Body of pancreas (tissue), 4 donors: Measurements from ENCODE around the gene VSIG1. TPM values are rescaled to one million over a fixed set of nuclear protein-coding genes. Genes with fewer than 3 reads are reported as not detected.

Experiments used
- ATAC-seq: fragments of 150-250 bp; one replicate; pipeline ENCODE4 v1.9.1; 2016
- DNase-seq, 4 donors: peaks; one replicate each; pipeline ENCODE4 v3.0.0-alpha.2; 2019
- H3K27ac ChIP-seq, 4 donors: fragments of 200-600 bp; sonication (generic); 1 replicate in 3 of 4; 2 replicates in 1 of 4; pipeline versions ENCODE4 v1.5.1 to v1.6.1; 2016 to 2019; ENCODE audit warnings: mild to moderate bottlenecking in 1 of 4, mixed read lengths in 1 of 4, moderate library complexity in 1 of 4
- H3K27me3 ChIP-seq, 2 donors: fragments of 200-600 bp; sonication (generic); one replicate each; pipeline ENCODE4 v1.6.0; 2016; ENCODE audit warnings: mild to moderate bottlenecking in 1 of 2
- H3K36me3 ChIP-seq, 2 donors: fragments of 200-600 bp; sonication (generic); replicated peaks in 1 of 2; 2 replicates each; pipeline ENCODE4 v1.5.1; 2016; ENCODE audit warnings: low read depth in 2 of 2; ENCODE audit not compliant: insufficient read depth in 1 of 2
- H3K4me1 ChIP-seq: fragments of 200-600 bp; sonication (generic); one replicate; pipeline ENCODE4 v1.6.0; 2016
- H3K4me3 ChIP-seq, 2 donors: fragments of 200-600 bp; sonication (generic); 1 replicate in 1 of 2; 2 replicates in 1 of 2; pipeline ENCODE4 v1.5.1; 2016 to 2019
- H3K9me3 ChIP-seq, 3 donors: fragments of 200-600 bp; sonication (generic); 1 replicate in 2 of 3; 2 replicates in 1 of 3; pipeline ENCODE4 v1.5.1; 2016
- CTCF ChIP-seq, 7 experiments: fragments of 450-650 bp in 4 of 7; fragments of 200-600 bp in 3 of 7; sonication (generic) in 3 of 7; IDR thresholded peaks; one replicate each; pipeline ENCODE4 v1.5.1; 2016 to 2019; ENCODE audit warnings: antibody characterized with exemption in 7 of 7
- POLR2A ChIP-seq, 3 donors: fragments of 450-650 bp; IDR thresholded peaks; one replicate each; pipeline ENCODE4 v1.6.1; 2016; ENCODE audit warnings: antibody characterized with exemption in 3 of 3, mild to moderate bottlenecking in 2 of 3
- WGBS, 2 donors: methylation state at CpG; one replicate each; pipeline ENCODE4 v1.1.5; 2017; 5-methylcytosine and 5-hydroxymethylcytosine counted together
- intact Hi-C: fragments of 100-400 bp; cut with DNase I; formaldehyde crosslinking; loops from one replicate; pipeline ENCODE4 v1.15.1; 2023
- total RNA-seq, 2 donors: library from RNA; depleted of rRNA; stranded (reverse); fragments of >200 nt; gene quantifications; one replicate each; pipeline ENCODE4 v1.1.0, GENCODE V29; 2016

Gene VSIG1
- total RNA-seq, 2 donors from 2014 or later: 0.33 to 2.6 TPM

GRCh38 chrX:108032944-108033343 lies 11.9 kb upstream of the VSIG1 start:
- no peak for ATAC-seq
- DNase-seq: no peak
- intact Hi-C loops: no loop called here

GRCh38 chrX:108033890-108034289 lies 11.0 kb upstream of the VSIG1 start:
- intact Hi-C loops: no loop called here
- no peak overlapping the region for H3K4me3 ChIP-seq
- H3K9me3 ChIP-seq: no peaks in the 10 kb centered on the region
- DNase-seq (no peak), ATAC-seq (no peak)
- no peak overlapping the region for H3K27ac ChIP-seq
- TF ChIP-seq CTCF (IDR thresholded peaks at IDR 0.05) (no peak), POLR2A (IDR thresholded peaks at IDR 0.05) (no peak)
- peaks cover 5% of the 10 kb centered on the region for H3K4me1 ChIP-seq
- WGBS, 2 donors: 43 to 63% methylated on average over 2 to 3 of the region's 3 CpGs
- no peaks in the 10 kb centered on the region for H3K27me3 ChIP-seq
- H3K36me3 ChIP-seq: no peaks in the 10 kb centered on the region

More at GRCh38 chrX:108032944-108033343, 11.9 kb upstream of the VSIG1 start:
- Histone ChIP-seq H3K36me3 (no peaks in the 10 kb centered on the region), H3K9me3 (no peaks in the 10 kb centered on the region), H3K4me3 (no peak overlapping the region), H3K4me1 (peaks cover 5% of the 10 kb centered on the region), H3K27ac (no peak overlapping the region), H3K27me3 (no peaks in the 10 kb centered on the region)
- 93 to 96% methylated on average over 5 of the region's 5 CpGs for WGBS, 2 donors
- no peak for TF ChIP-seq POLR2A (IDR thresholded peaks at IDR 0.05)
- TF ChIP-seq CTCF (IDR thresholded peaks at IDR 0.05): no peak

GRCh38 chrX:108034725-108035124 lies 10.1 kb upstream of the VSIG1 start:
- H3K27ac ChIP-seq: no peak overlapping the region
- DNase-seq (no peak), ATAC-seq (no peak)
- 75 to 81% methylated on average over 3 of the region's 3 CpGs for WGBS, 2 donors
- TF ChIP-seq CTCF (IDR thresholded peaks at IDR 0.05): no peak
- no peak for TF ChIP-seq POLR2A (IDR thresholded peaks at IDR 0.05)
- H3K9me3 ChIP-seq: no peaks in the 10 kb centered on the region
- H3K27me3 ChIP-seq: no peaks in the 10 kb centered on the region
- intact Hi-C loops: no loop called here
- H3K4me3 ChIP-seq: no peak overlapping the region
- no peaks in the 10 kb centered on the region for H3K36me3 ChIP-seq
- H3K4me1 ChIP-seq: peaks cover 5% of the 10 kb centered on the region

GRCh38 chrX:108036298-108036973 lies 8.4 kb upstream of the VSIG1 start:
- Histone ChIP-seq H3K27ac (peak overlapping the region in 1 of 4 donors; percentile 60), H3K27me3 (no peaks in the 10 kb centered on the region), H3K9me3 (no peaks in the 10 kb centered on the region), H3K36me3 (no peaks in the 10 kb centered on the region), H3K4me3 (no peak overlapping the region), H3K4me1 (peaks cover 5% of the 10 kb centered on the region)
- TF ChIP-seq CTCF (IDR thresholded peaks at IDR 0.05) (no peak), POLR2A (IDR thresholded peaks at IDR 0.05) (no peak)
- peak; percentile 92 for ATAC-seq
- peak in 2 of 4 donors; percentile 58 to 60 for DNase-seq
- WGBS, 2 donors: 72 to 84% methylated on average over 3 to 4 of the region's 4 CpGs
- intact Hi-C loops: no loop called here

GRCh38 chrX:108049649-108050048 lies 4.8 kb downstream of the VSIG1 start:
- no peaks in the 10 kb centered on the region for H3K36me3 ChIP-seq
- intact Hi-C loops: no loop called here
- H3K4me3 ChIP-seq: no peak overlapping the region
- no peak for ATAC-seq
- 8 to 10% methylated on average over 1 of the region's 1 CpG for WGBS, 2 donors
- peaks cover 4% of the 10 kb centered on the region for H3K4me1 ChIP-seq
- H3K27me3 ChIP-seq: no peaks in the 10 kb centered on the region
- H3K9me3 ChIP-seq: no peaks in the 10 kb centered on the region
- no peak overlapping the region for H3K27ac ChIP-seq
- DNase-seq: no peak
- TF ChIP-seq CTCF (IDR thresholded peaks at IDR 0.05) (no peak), POLR2A (IDR thresholded peaks at IDR 0.05) (no peak)
